Loucy (cell line): ENCODE results near the gene ELOVL1.

Source experiments
- H2AFZ ChIP-seq: fragments of 200-600 bp; sonication (generic); 2 replicates; pipeline ENCODE4 v1.6.0; 2016; ENCODE audit warnings: antibody characterized with exemption, mild to moderate bottlenecking, low read length, moderate library complexity
- H3F3A ChIP-seq: fragments of 200-600 bp; 2 replicates; pipeline ENCODE4 v1.6.0; 2016; ENCODE audit warnings: antibody characterized with exemption, low read depth, mild to moderate bottlenecking
- H3K27me3 ChIP-seq: fragments of 200-600 bp; sonication (generic); 2 replicates; pipeline ENCODE4 v1.6.1; 2014; ENCODE audit warnings: low read length, mild to moderate bottlenecking; ENCODE audit not compliant: insufficient read depth, poor library complexity, severe bottlenecking
- H3K36me3 ChIP-seq: fragments of 200-600 bp; sonication (generic); 2 replicates; pipeline ENCODE4 v1.6.1; 2016; ENCODE audit warnings: low read length; ENCODE audit not compliant: insufficient read depth
- H3K4me1 ChIP-seq: fragments of 200-600 bp; sonication (generic); 2 replicates; pipeline ENCODE4 v1.5.1; 2014; ENCODE audit warnings: low read length, mild to moderate bottlenecking; ENCODE audit not compliant: insufficient read depth, poor library complexity, severe bottlenecking
- H3K4me2 ChIP-seq: fragments of 200-600 bp; sonication (generic); 2 replicates; pipeline ENCODE4 v1.6.0; 2014; ENCODE audit warnings: antibody characterized with exemption, low read length, low read depth, mild to moderate bottlenecking; ENCODE audit not compliant: poor library complexity, severe bottlenecking
- H3K4me3 ChIP-seq: fragments of 200-600 bp; sonication (generic); 2 replicates; pipeline ENCODE4 v1.5.1; 2014; ENCODE audit warnings: low read length, mild to moderate bottlenecking, mixed read lengths; ENCODE audit not compliant: poor library complexity, severe bottlenecking
- H3K79me2 ChIP-seq: fragments of 200-600 bp; sonication (generic); 2 replicates; pipeline ENCODE4 v1.6.1; 2014; ENCODE audit warnings: low read length; ENCODE audit not compliant: insufficient read depth
- H3K9ac ChIP-seq: fragments of 200-600 bp; sonication (generic); 2 replicates; pipeline ENCODE4 v1.6.0; 2014; ENCODE audit warnings: mild to moderate bottlenecking, low read depth, low read length, moderate library complexity; ENCODE audit not compliant: poor library complexity, severe bottlenecking
- H3K9me2 ChIP-seq: fragments of 200-600 bp; sonication (generic); replicated peaks from 2 replicates; pipeline ENCODE4 v1.6.1; 2016; ENCODE audit warnings: low read depth, low read length, mixed read lengths
- H3K9me3 ChIP-seq: fragments of 200-600 bp; sonication (generic); 2 replicates; pipeline ENCODE4 v1.6.1; 2014; ENCODE audit warnings: mild to moderate bottlenecking, antibody characterized with exemption, low read length, low read depth; ENCODE audit not compliant: insufficient read depth
- H4K20me1 ChIP-seq: fragments of 200-600 bp; sonication (generic); 2 replicates; pipeline ENCODE4 v1.6.0; 2014; ENCODE audit warnings: antibody characterized with exemption, low read length, mild to moderate bottlenecking; ENCODE audit not compliant: insufficient read depth, poor library complexity, severe bottlenecking
- CTCF ChIP-seq: fragments of 200-600 bp; sonication (generic); conservative IDR thresholded peaks from 2 replicates; pipeline ENCODE4 v1.5.1; 2014; ENCODE audit warnings: mild to moderate bottlenecking, antibody characterized with exemption, low read length
- EZH2phosphoT487 ChIP-seq: fragments of 200-600 bp; IDR thresholded peaks from 2 replicates; pipeline ENCODE4 v1.6.1; 2018; ENCODE audit warnings: antibody characterized with exemption, mild to moderate bottlenecking, moderate library complexity, borderline replicate concordance

Gene ELOVL1

GRCh38 chr1:43367026-43367903 lies 546 bp downstream of the ELOVL1 start:
- Histone ChIP-seq H4K20me1 (peaks cover 20% of the 10 kb centered on the region), H3K4me1 (peaks cover 23% of the 10 kb centered on the region), H3K9me3 (no peaks in the 10 kb centered on the region), H3K9ac (peak overlapping the region; percentile 92), H3K4me2 (peak overlapping the region; percentile 83), H3K36me3 (peaks cover 24% of the 10 kb centered on the region; the same call in 1 of the 2 replicates), H3K4me3 (peak overlapping the region; percentile 95), H3F3A (0 out of 2 replicates have a peak, but pooled peaks cover 2% of the 10 kb centered on the region), H2AFZ (peak overlapping the region; percentile 79), H3K79me2 (peaks cover 44% of the 10 kb centered on the region), H3K27me3 (no peaks in the 10 kb centered on the region), H3K9me2 (no peaks in the 10 kb centered on the region)
- no peak for TF ChIP-seq EZH2phosphoT487
- no peak for TF ChIP-seq CTCF

- TF ChIP-seq EZH2phosphoT487 = no peak
- no peak for TF ChIP-seq CTCF
- H2AFZ ChIP-seq = no peak overlapping the region
- 0 out of 2 replicates have a peak, but pooled peaks cover 2% of the 10 kb centered on the region for H3F3A ChIP-seq
- H3K9me2 ChIP-seq = no peaks in the 10 kb centered on the region
- H3K4me2 ChIP-seq = peak overlapping the region; percentile 83
- peaks cover 50% of the 10 kb centered on the region for H3K79me2 ChIP-seq
- no peaks in the 10 kb centered on the region for H3K9me3 ChIP-seq
- peaks cover 27% of the 10 kb centered on the region for H3K4me1 ChIP-seq
- peak overlapping the region; percentile 95 for H3K4me3 ChIP-seq
- peaks cover 22% of the 10 kb centered on the region for H4K20me1 ChIP-seq
- H3K9ac ChIP-seq = peak overlapping the region; percentile 92
- peaks cover 30% of the 10 kb centered on the region for H3K36me3 ChIP-seq
- H3K27me3 ChIP-seq = no peaks in the 10 kb centered on the region
Measured at GRCh38 chr1:43366601-43367025, 1.2 kb downstream of the ELOVL1 start.

GRCh38 chr1:43366179-43366578 lies 1.6 kb downstream of the ELOVL1 start:
- Histone ChIP-seq H3K9ac (peak overlapping the region; percentile 92), H3K4me2 (peak overlapping the region; percentile 83), H3K4me3 (peak overlapping the region; percentile 95), H3F3A (0 out of 2 replicates have a peak, but pooled peaks cover 2% of the 10 kb centered on the region), H3K27me3 (no peaks in the 10 kb centered on the region), H3K4me1 (peaks cover 31% of the 10 kb centered on the region), H3K9me2 (no peaks in the 10 kb centered on the region), H2AFZ (no peak overlapping the region), H3K36me3 (peaks cover 34% of the 10 kb centered on the region), H3K9me3 (no peaks in the 10 kb centered on the region), H4K20me1 (peaks cover 27% of the 10 kb centered on the region), H3K79me2 (peaks cover 54% of the 10 kb centered on the region)
- no peak for TF ChIP-seq EZH2phosphoT487
- no peak for TF ChIP-seq CTCF
